Naive thymus-derived CD4-positive, alpha-beta T cell (primary cell): ENCODE results near the gene FSTL5. TPM values are rescaled to one million over a fixed set of nuclear protein-coding genes. Genes with fewer than 3 reads are reported as not detected.

Source experiments
- ATAC-seq: fragments of 150-1000 bp; cut with Tn5 transposase; 2 replicates; pipeline ENCODE4 v1.10.0; 2021; ENCODE audit warnings: mild to moderate bottlenecking, moderate library complexity
- CTCF ChIA-PET: fragments of 350-600 bp; sonication (Branson Sonifier 250); formaldehyde crosslinking; loops from one replicate; lab custom pipeline; 2021; ENCODE audit warnings: antibody characterized with exemption; lab: Charles Lee
- POLR2A ChIA-PET: fragments of 350-600 bp; sonication (Branson Sonifier 250); formaldehyde crosslinking; loops from one replicate; lab custom pipeline; 2021; ENCODE audit warnings: antibody characterized with exemption, inconsistent platforms; lab: Charles Lee
- DNase-seq, 9 donors: peaks; one replicate each; pipeline versions ENCODE4 v3.0.0 to v3.0.0-alpha.2; 2020 to 2022; ENCODE audit warnings: mixed read lengths in 1 of 9
- H3K27ac ChIP-seq: one replicate; pipeline ENCODE4 v1.7.0; 2013; ENCODE audit warnings: mild to moderate bottlenecking, low read depth, low read length, moderate library complexity
- H3K27me3 ChIP-seq, 2 donors: one replicate each; pipeline ENCODE4 v1.7.0; 2013; ENCODE audit warnings: low read length in 2 of 2, mild to moderate bottlenecking in 2 of 2, moderate library complexity in 2 of 2; ENCODE audit not compliant: control insufficient read depth in 2 of 2, insufficient read depth in 2 of 2
- H3K36me3 ChIP-seq, 3 experiments: 1 replicate in 2 of 3; 2 replicates in 1 of 3; pipeline ENCODE4 v1.7.0; 2013; ENCODE audit warnings: low read length in 3 of 3, mild to moderate bottlenecking in 3 of 3, moderate library complexity in 1 of 3; ENCODE audit not compliant: insufficient read depth in 3 of 3, control insufficient read depth in 2 of 3
- H3K4me1 ChIP-seq, 2 donors: one replicate each; pipeline ENCODE4 v1.7.0; 2013; ENCODE audit warnings: low read length in 2 of 2, mild to moderate bottlenecking in 2 of 2, moderate library complexity in 1 of 2; ENCODE audit not compliant: control insufficient read depth in 2 of 2, insufficient read depth in 2 of 2
- H3K4me3 ChIP-seq: 2 replicates; pipeline ENCODE4 v1.7.0; 2013; ENCODE audit warnings: mild to moderate bottlenecking, low read length
- H3K9me3 ChIP-seq, 3 experiments: 1 replicate in 2 of 3; 2 replicates in 1 of 3; pipeline ENCODE4 v1.7.0; 2013; ENCODE audit warnings: low read length in 3 of 3; ENCODE audit not compliant: control insufficient read depth in 2 of 3
- H3K27ac Mint-ChIP-seq, 9 donors: one replicate each; pipeline ENCODE4 v1.8.0; 2020 to 2022; ENCODE audit warnings: mixed read lengths in 9 of 9, mild to moderate bottlenecking in 8 of 9, moderate library complexity in 5 of 9, inconsistent platforms in 2 of 9
- H3K27me3 Mint-ChIP-seq, 5 donors: one replicate each; pipeline ENCODE4 v1.8.0; 2021 to 2022; ENCODE audit warnings: mixed read lengths in 5 of 5, mild to moderate bottlenecking in 1 of 5
- H3K36me3 Mint-ChIP-seq, 5 donors: one replicate each; pipeline ENCODE4 v1.8.0; 2020 to 2022; ENCODE audit warnings: mixed read lengths in 5 of 5, mild to moderate bottlenecking in 3 of 5, inconsistent platforms in 1 of 5
- H3K4me1 Mint-ChIP-seq, 7 donors: one replicate each; pipeline ENCODE4 v1.8.0; 2020 to 2022; ENCODE audit warnings: mixed read lengths in 7 of 7, mild to moderate bottlenecking in 3 of 7, inconsistent platforms in 1 of 7
- H3K4me3 Mint-ChIP-seq, 10 donors: one replicate each; pipeline ENCODE4 v1.8.0; 2020 to 2022; ENCODE audit warnings: mild to moderate bottlenecking in 10 of 10, mixed read lengths in 10 of 10, moderate library complexity in 6 of 10, inconsistent platforms in 2 of 10
- H3K9me3 Mint-ChIP-seq, 11 donors: one replicate each; pipeline ENCODE4 v1.8.0; 2020 to 2022; ENCODE audit warnings: mixed read lengths in 11 of 11, mild to moderate bottlenecking in 4 of 11, inconsistent platforms in 1 of 11, moderate library complexity in 1 of 11
- intact Hi-C, 2 donors: fragments of 100-400 bp; cut with micrococcal nuclease; formaldehyde crosslinking; loops; one replicate each; pipeline ENCODE4 v1.15.1; 2023
- polyA plus RNA-seq, 2 donors: library from polyadenylated mRNA; unstranded; fragments of 300-500 nt; fragmentation: Illumina TruSeq; gene quantifications; one replicate each; pipeline ENCODE4 v1.2.3, GENCODE V29; 2021
- total RNA-seq, 6 experiments: library from RNA in 5 of 6; stranded (reverse) in 5 of 6; gene quantifications; 1 replicate in 5 of 6; 2 replicates in 1 of 6; pipeline ENCODE4 v1.2.3 and lab custom pipeline; 2021 to 2026

The FSTL5 gene
- total and polyA plus RNA-seq, 7 experiments from 2014 or later = not detected

GRCh38 chr4:162162672-162163071, 1.1 kb downstream of the FSTL5 start:
- ATAC-seq (no peak), DNase-seq (no peak)
- intact Hi-C loops = no loop called here
- H3K4me3 ChIP-seq = no peak overlapping the region
- no peaks in the 10 kb centered on the region for H3K9me3 Mint-ChIP-seq
- peaks cover 0 to 5% (median 0%) of the 10 kb centered on the region in 7 donors for H3K4me1 Mint-ChIP-seq
- H3K4me1 ChIP-seq = no peaks in the 10 kb centered on the region
- H3K9me3 ChIP-seq = no peaks in the 10 kb centered on the region
- H3K36me3 Mint-ChIP-seq = no peaks in the 10 kb centered on the region
- no peaks in the 10 kb centered on the region for H3K27me3 ChIP-seq
- no peak overlapping the region for H3K27ac Mint-ChIP-seq
- H3K27ac ChIP-seq = no peak overlapping the region
- ChIA-PET CTCF (no interaction called here), POLR2A (no interaction called here)
- H3K4me3 Mint-ChIP-seq = no peak overlapping the region
- peaks cover 0 to 10% (median 5%) of the 10 kb centered on the region in 5 donors for H3K27me3 Mint-ChIP-seq
- H3K36me3 ChIP-seq = no peaks in the 10 kb centered on the region

- Mint-ChIP-seq H3K36me3 (no peaks in the 10 kb centered on the region), H3K27ac (no peak overlapping the region), H3K27me3 (no peaks in the 10 kb centered on the region), H3K9me3 (no peaks in the 10 kb centered on the region), H3K4me1 (no peaks in the 10 kb centered on the region), H3K4me3 (no peak overlapping the region)
- CTCF ChIA-PET = interaction anchor here (0.6 kb wide), 1 partner anchor 20 kb away, joined by 3 read pairs; no protein-coding TSS in a partner anchor
- ATAC-seq (no peak), DNase-seq (no peak)
- Histone ChIP-seq H3K27me3 (no peaks in the 10 kb centered on the region), H3K9me3 (no peaks in the 10 kb centered on the region), H3K4me1 (no peaks in the 10 kb centered on the region), H3K27ac (no peak overlapping the region), H3K36me3 (no peaks in the 10 kb centered on the region), H3K4me3 (no peak overlapping the region)
- POLR2A ChIA-PET = no interaction called here
- intact Hi-C loops = no loop called here
Measured at GRCh38 chr4:162157241-162157640, 6.6 kb downstream of the FSTL5 start.

GRCh38 chr4:162154862-162155540, 8.8 kb downstream of the FSTL5 start:
- CTCF ChIA-PET = no interaction called here
- H3K4me1 Mint-ChIP-seq = no peaks in the 10 kb centered on the region
- no peak for ATAC-seq

GRCh38 chr4:162151850-162152249, 11.9 kb downstream of the FSTL5 start:
- Histone ChIP-seq H3K36me3 (no peaks in the 10 kb centered on the region), H3K27ac (no peak overlapping the region), H3K4me1 (no peaks in the 10 kb centered on the region), H3K4me3 (no peak overlapping the region), H3K9me3 (no peaks in the 10 kb centered on the region), H3K27me3 (no peaks in the 10 kb centered on the region)
- no peaks in the 10 kb centered on the region for H3K4me1 Mint-ChIP-seq
- H3K36me3 Mint-ChIP-seq = no peaks in the 10 kb centered on the region
- no peak overlapping the region for H3K27ac Mint-ChIP-seq
- no peaks in the 10 kb centered on the region for H3K27me3 Mint-ChIP-seq
- ChIA-PET CTCF (no interaction called here), POLR2A (no interaction called here)
- H3K4me3 Mint-ChIP-seq = no peak overlapping the region
- no peak for ATAC-seq
- no peaks in the 10 kb centered on the region for H3K9me3 Mint-ChIP-seq
- no peak for DNase-seq
- intact Hi-C loops = no loop called here

More at GRCh38 chr4:162154862-162155540, 8.8 kb downstream of the FSTL5 start:
- Histone ChIP-seq H3K27me3 (no peaks in the 10 kb centered on the region), H3K36me3 (no peaks in the 10 kb centered on the region), H3K4me3 (no peak overlapping the region), H3K9me3 (no peaks in the 10 kb centered on the region), H3K4me1 (no peaks in the 10 kb centered on the region), H3K27ac (no peak overlapping the region)
- intact Hi-C loops = no loop called here
- POLR2A ChIA-PET = no interaction called here
- no peak for DNase-seq
- Mint-ChIP-seq H3K4me3 (no peak overlapping the region), H3K36me3 (no peaks in the 10 kb centered on the region), H3K27me3 (no peaks in the 10 kb centered on the region), H3K9me3 (no peaks in the 10 kb centered on the region), H3K27ac (no peak overlapping the region)

DNA sequence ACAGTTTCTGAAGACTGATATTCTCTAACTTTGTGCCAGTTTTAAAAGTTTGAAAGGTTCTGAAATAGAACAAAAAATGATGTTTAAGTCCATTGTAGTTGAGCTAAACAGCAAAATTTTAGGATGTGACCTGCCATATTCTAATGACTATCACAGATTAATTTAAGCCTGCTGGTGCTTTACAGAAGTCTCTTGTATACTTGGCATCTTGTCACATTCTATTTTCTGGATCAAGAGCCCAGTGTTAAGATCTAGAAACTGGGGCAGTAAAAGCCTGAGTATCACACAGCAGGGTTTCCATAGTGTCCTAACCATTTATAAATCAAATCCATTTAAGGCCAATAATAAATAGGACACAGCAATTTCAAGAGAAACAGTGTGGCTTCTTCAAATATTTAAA, 12.4 kb downstream of the FSTL5 start:
- Mint-ChIP-seq H3K27ac (no peak overlapping the region), H3K9me3 (no peaks in the 10 kb centered on the region), H3K4me3 (no peak overlapping the region), H3K27me3 (no peaks in the 10 kb centered on the region), H3K4me1 (no peaks in the 10 kb centered on the region), H3K36me3 (no peaks in the 10 kb centered on the region)
- DNase-seq (no peak), ATAC-seq (no peak)
- H3K36me3 ChIP-seq = no peaks in the 10 kb centered on the region
- H3K4me3 ChIP-seq = no peak overlapping the region
- ChIA-PET POLR2A (interaction anchor here (0.6 kb wide), 1 partner anchor 800 kb away, joined by 3 read pairs; no protein-coding TSS in a partner anchor), CTCF (no interaction called here)
- intact Hi-C loops = no loop called here
- no peak overlapping the region for H3K27ac ChIP-seq
- H3K27me3 ChIP-seq = no peaks in the 10 kb centered on the region
- no peaks in the 10 kb centered on the region for H3K4me1 ChIP-seq
- no peaks in the 10 kb centered on the region for H3K9me3 ChIP-seq

DNA sequence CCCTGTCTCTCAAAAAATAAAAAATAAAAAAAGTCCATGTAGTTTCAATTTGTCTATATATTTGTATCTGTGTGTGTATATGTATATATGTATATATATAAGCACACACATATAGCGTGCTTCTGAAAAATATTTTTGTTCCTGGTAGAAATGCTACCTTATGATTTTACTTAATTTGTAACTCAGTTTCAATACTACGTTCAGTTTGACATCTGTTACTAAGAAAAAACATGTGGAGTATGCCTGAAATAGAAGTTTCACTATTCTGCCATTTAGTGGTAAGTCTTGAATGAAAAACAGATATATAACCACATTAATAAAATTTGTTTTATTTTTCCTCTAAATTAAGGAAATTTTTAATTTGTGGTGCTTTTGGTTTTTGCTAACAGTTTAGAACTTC, 14.2 kb downstream of the FSTL5 start:
- Mint-ChIP-seq H3K9me3 (no peaks in the 10 kb centered on the region), H3K36me3 (no peaks in the 10 kb centered on the region), H3K4me1 (no peaks in the 10 kb centered on the region), H3K27ac (no peak overlapping the region), H3K27me3 (no peaks in the 10 kb centered on the region), H3K4me3 (no peak overlapping the region)
- intact Hi-C loops = no loop called here
- no peak for ATAC-seq
- no peaks in the 10 kb centered on the region for H3K27me3 ChIP-seq
- H3K4me3 ChIP-seq = no peak overlapping the region
- no peaks in the 10 kb centered on the region for H3K4me1 ChIP-seq
- H3K9me3 ChIP-seq = no peaks in the 10 kb centered on the region
- POLR2A ChIA-PET = no interaction called here
- H3K36me3 ChIP-seq = no peaks in the 10 kb centered on the region
- no peak overlapping the region for H3K27ac ChIP-seq
- CTCF ChIA-PET = no interaction called here
- no peak for DNase-seq

- Mint-ChIP-seq H3K27me3 (no peaks in the 10 kb centered on the region), H3K27ac (no peak overlapping the region), H3K4me1 (no peaks in the 10 kb centered on the region), H3K4me3 (no peak overlapping the region), H3K36me3 (no peaks in the 10 kb centered on the region), H3K9me3 (peaks cover 0 to 12% (median 3%) of the 10 kb centered on the region in 11 donors)
- no peak overlapping the region for H3K27ac ChIP-seq
- ChIA-PET POLR2A (no interaction called here), CTCF (no interaction called here)
- H3K9me3 ChIP-seq = no peaks in the 10 kb centered on the region
- H3K4me3 ChIP-seq = no peak overlapping the region
- intact Hi-C loops = no loop called here
- no peaks in the 10 kb centered on the region for H3K27me3 ChIP-seq
- H3K36me3 ChIP-seq = no peaks in the 10 kb centered on the region
- DNase-seq = no peak
- H3K4me1 ChIP-seq = no peaks in the 10 kb centered on the region
- ATAC-seq = no peak
Measured at GRCh38 chr4:162140051-162140683, 23.6 kb downstream of the FSTL5 start.
